Measurements from ENCODE around the gene MEGF6.
"Not testable (repeated sequence)": the region's sequence is repeated elsewhere in the genome, so short reads cannot be mapped to it uniquely, and the experiment has no call there.

Gene MEGF6

DNA sequence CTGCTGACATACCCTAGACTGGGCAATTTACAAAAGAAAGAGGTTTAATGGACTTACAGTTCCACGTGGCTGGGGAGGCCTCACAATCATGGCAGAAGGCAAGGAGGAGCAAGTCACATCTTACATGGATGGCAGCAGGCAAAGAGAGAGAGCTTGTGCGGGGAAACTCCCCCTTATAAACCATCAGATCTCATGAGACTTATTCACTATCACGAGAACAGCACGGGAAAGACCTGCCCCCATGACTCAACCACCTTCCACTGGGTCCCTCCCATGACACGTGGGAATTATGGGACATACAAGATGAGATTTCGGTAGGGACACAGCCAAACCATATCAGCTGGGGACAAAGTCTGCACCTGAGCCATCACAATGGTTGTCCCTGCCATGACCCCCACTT lies 35.8 kb downstream of the MEGF6 start:
- DNase-seq (ENCODE audit: low spot score) = not testable (repeated sequence)

DNA sequence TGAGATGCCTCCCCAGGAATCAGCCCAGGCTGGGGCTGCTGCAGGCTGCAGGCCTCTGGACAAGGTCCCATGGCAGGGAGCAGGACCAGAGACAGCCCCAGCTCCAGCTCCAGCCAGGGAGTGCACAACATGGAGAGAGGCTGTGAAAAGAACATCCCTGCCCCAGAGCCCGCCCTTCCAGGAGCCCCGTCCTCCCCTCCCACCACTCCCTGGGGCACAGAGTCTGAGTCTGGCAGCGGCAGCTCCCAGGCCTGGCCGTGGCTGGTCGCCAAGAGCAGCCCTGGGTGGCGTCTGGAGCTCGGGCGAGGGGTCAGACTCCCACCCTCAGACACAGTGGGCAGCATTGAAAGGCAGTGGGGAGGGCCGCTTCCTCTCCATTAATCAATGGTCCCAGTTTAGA lies 37.8 kb downstream of the MEGF6 start:
- no peak for DNase-seq (ENCODE audit: low spot score)

DNA sequence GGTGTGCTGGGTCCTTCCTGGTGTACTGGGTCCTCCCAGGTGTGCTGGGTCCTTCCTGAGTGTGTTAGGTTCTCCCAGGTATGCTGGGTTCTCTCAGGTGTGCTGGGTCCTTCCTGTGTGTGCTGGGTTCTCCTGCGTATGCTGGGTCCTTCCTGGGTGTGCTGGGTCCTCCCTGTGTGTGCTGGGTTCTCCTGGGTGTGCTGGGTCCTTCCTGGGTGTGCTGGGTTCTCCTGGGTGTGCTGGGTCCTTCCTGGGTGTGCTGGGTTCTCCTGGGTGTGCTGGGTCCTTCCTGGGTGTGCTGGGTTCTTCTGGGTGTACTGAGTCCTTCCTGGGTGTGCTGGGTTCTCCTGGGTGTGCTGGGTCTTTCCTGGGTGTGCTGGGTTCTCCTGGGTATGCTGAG lies 38.7 kb downstream of the MEGF6 start:
- DNase-seq (ENCODE audit: low spot score) = not testable (repeated sequence)

DNA sequence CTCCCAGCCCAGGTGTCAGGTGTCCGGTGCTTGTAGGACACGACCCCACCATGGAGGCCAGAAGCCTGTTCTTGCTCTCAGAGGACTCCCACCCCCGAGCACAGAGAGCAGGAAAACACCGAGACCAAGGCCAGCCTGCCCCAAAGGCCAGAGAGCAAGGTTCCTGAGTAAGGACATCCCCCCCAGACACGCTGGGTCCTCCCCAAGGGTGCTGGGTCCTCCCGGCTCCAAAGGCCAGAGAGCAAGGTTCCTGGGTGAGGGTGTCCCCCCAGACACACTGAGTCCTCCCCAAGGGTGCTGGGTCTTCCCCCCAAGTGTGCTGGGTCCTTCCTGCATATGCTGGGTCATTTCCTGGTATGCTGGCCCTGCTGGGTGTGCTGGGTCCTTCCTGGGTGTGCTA lies 40.0 kb downstream of the MEGF6 start:
- DNase-seq (ENCODE audit: low spot score) = no peak

DNA sequence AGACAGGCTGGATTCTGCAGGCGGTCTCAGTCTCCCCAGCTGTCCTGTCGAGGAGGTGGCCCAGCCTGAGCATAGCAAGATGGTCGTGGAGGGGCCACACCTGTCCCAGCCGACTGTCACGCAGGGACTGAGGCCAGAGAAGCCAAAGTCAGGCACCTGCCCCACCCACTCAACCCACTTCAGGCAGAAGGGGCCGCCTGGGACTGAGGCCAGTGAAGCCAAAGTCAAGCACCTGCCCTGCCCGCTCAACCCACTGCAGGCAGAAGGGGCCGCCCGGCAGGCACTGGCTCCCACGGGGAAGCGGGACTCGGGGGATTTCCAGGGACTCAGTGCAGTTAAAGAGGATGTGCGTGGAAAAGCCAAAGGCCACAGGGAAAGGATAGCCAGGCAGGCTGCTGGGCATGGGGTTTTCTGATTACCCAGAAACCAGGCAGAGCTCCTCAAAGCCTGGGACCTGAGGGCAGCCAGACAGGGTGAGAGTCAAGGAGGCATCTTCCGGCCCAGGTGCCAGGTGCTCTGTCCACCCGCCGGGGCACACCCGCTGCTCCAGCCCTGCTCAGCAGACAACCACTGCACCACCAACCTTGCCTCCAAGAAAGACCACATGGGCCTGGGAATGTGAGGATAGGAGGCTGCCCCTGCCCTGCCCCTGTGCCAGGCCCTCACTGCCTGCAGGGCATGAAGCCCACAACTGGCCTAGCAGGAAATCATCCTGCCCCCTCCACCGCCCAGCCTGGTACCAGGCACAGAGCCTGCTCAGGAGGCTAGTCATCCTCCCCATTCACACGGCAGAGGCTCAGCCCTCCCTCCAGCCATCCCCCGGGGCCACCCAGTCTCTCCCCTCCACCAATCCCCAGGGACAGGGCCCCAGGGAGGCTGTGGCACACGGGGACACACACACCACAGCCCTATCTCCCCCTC lies 41.0 kb downstream of the MEGF6 start:
- no peak for DNase-seq (ENCODE audit: low spot score)

DNA sequence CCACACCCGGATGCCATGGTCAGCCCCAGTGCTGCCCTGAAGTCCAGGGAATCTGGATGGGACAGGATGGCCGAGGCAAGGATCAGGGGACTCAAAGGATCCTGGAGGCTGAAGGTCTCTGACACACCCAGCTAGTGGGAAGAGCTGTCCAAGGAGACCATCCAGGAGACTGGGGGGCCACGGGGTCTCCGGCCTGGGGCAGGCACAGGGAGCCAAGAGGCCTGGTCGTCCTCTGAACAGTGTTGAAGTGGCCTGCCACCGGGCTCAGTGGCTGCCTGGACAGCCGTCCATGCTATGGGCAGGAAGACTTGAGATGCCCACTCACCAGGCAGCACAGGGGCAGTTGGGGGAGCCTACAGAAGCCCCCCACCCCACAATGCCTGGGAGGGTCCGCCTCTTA lies 41.9 kb downstream of the MEGF6 start:
- no peak for DNase-seq (ENCODE audit: low spot score)

DNA sequence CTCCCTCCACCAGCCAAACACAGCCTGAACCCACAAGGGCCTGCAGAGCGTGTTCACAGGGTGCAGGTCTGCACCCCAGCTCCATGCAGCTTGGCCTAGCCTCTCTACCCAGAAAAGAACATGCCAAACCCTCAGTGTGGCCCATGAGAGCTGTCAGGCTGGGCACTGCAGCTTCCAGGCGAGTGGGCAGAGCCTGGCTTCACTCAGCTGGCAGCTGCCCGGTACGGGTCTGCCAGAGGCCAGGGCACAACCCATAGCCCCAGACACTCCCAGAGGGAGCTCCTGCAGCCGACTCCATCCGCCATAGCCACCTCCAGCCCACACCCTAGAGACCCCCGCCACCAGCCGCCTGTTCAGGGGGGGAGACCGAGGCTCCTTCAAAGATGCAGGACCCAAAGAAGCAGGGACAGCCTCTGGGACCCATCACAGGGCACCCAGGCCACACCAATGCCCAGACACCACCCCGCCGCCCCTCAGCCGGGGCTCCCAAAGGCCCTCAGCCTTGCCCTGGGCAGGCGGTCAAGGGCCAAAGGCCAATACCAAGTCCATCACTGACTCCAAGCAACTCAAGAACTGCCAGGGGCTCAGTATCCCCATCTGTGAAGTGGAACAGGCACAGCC lies 42.4 kb downstream of the MEGF6 start:
- DNase-seq (ENCODE audit: low spot score) = no peak

DNA sequence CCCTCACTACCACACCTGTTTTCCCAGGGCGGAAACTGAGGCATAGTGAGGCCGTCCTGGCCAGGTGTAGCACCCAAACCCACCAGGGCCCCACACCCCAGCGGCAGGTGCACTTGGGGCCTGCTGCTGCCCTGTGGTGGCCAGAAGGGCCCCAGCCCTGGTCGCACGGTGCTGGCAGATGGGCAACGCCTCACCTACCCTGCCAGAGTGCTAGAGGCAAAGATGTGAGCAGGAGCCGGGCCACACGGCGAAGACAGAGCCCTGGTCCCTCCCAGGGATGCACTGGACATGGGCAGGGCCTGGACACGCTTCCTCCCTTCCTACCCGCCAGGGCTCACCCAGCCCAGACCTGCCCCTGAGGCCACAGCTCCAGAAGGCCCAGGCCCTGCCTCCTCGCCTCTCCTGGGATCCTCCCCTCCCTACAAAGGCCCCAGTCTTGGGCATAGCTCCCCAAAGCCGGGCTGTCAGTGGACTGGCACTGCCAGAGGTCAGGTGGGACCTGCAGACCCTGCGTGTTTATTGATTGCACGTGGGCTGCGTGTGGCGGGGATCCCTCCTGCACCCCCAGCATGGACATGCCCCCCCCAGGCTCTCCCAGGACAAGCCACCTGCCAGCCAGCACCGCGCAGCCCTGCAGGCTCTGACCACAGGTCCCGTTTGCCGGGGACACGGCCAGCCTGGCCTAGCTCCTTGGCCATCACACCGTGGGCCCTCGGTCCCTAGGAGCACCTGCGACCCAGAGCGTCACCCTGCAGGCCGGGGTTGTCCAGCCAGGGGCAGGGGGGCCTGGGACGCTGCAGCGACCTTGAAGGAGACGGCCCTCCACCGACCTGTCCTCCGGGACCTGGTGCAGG lies 44.1 kb downstream of the MEGF6 start:
- no peak for DNase-seq (ENCODE audit: low spot score)

DNA sequence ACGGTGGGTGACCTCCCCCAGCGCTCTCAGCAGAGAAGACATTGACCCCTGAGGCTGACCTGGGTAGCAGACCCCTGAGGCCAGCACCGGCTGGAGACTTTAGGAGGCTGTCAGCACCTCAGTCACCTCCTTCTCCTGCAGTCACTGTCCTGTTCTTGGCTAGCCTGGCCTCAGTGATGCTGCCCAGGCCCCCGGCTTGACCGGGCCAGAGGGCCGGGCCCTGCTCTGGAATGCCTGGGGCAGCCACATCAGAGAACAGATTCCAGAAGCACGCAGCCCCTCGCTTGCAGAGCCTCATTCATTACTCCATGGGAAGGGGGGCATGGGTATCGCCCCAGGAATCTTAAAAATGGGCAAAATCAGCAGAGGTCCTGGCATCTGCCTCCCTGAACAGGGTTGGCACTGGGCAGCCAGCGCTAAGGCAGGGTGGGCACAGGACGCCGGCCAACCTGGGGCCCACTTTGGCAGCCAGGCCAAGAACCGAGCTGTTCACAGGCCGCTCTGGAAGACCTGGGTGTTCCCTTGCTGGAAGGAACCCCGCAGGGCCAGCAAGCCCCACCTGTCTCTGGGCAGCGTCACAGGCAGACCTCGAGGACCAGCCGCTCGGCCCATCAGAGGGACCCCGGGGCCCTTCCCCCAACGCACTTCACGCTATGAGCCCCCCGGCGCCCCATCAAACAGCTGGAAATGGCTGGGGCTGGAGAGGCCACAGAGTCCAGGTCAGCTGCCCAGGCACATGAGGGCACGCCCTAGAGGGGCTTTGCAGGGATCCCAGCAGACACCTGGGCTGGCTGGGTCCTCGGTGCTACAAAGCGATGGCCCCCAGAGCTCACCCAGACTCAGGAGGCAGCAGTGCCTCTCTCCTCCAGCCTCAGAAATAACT lies 45.1 kb downstream of the MEGF6 start:
- DNase-seq (ENCODE audit: low spot score) = no peak

DNA sequence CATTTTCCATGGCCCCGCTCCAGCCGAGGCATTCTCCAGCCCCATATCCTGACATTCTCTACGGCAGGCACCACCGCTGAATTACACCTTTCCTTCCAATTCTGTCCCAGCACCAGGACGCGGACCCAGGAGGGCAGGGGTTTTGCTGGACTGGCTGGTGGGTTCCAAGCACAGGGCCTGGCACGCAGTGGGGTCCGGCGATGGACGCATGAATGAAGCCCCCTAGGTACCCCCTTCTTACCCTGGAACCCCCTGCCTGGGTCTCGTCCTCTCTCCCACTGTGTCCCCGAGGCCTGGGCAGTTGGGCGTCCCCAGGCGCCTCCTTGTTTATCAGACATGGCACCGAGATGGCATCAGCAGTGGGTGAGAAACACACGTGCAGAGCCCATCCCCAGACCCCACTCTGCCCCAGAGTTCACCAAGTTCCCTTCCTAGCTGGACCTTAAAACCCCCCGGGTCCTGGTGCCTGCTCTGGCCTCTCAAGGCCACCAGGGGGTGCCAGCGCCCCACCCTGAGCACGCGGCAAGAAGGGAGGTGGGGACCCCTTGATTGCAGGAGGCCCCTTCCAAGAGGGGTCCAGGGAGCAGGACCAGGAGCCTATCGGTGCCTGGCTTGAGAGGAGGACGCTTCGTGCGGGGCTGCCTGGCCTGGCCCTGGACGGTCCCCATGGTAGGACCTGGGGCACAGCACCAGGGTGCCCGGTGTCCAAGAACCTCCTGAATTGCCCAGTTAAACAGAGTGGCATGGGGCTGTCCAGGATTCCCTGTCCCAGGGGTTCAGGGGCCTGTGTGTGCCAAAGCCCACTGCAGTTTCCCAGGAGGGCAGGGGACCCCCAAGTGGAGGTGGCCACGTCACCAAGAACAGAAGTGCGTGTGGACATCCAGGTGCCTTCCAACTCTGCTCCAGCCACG lies 46.1 kb downstream of the MEGF6 start:
- no peak for DNase-seq (ENCODE audit: low spot score)

DNA sequence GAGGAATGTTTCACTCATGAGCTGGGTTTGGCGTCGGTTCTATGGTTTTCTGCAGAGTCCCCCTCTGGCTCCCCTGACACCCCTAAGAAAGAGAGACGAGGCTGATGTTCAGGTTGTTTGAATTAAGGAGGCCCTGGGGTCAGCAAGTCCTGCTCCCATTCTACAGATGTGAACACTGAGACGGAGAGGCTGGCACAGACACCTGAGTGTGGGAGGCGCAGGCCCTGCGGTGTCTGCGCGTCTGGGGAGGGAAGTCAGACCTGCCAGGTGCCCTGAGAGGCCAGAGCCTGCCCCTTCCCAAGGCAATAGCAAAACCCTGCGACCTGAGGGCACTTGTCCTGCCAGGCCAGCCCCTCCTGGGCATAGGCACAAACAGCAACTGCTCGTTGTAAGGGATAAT lies 47.7 kb downstream of the MEGF6 start:
- DNase-seq (ENCODE audit: low spot score) = no peak

DNA sequence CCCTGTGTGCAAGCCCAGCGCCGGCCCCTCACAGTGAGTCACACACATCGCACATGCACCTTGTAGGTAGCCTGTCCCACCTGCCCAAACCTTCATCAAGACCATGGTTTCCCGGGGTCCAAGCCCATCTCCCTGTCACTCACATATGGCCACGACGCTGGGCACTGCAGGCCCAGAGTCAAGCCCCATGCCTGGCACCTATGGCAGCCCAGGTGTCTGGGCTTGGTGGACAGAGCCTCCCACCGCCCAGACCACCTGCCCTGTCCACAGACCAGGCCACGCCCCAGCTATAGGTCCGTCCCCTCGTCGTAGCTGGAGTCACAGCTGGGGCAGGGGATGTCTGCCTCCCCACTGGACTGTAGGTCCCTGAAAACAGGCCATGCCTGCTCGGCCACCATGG lies 48.2 kb downstream of the MEGF6 start:
- no peak for DNase-seq (ENCODE audit: low spot score)

DNA sequence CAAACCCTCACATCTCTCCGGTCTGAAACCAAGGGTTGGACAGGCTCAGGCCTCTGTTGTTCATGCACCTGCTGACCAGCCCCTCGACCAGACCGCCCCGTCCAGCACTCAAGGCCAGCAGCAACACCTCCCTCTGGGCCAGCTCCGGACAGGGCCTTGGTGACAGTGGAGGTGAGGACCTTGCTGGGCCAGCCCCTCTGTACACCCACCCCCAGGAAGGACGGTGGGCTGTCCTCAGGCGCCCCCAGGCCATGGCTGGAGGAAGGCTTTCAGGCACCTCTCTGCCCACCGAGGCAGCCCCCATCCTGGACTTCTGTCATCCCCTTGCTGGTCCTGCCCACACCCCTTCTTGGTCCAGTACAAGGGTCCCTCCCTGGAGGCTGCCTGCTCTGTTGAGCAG lies 48.6 kb downstream of the MEGF6 start:
- no peak for DNase-seq (ENCODE audit: low spot score)

DNA sequence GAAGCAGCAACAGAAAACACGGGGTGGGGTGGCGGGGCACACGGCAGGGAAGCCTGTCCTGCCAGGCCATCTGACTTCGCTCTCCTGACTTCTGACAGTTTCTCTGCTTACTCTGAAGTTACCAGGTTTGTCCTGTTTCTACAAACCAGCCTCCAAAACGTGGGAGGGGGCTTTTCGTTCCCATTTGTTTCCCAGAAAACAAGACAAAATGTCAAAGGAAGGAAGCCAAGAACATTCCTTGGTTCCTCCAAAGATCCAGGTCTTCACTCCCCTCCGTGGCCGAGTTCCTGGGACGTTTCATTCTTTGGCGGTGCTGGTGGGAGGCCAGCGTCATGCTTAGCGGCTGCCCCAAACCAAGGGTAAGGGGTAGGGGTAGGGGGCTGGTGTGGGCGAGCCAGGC lies 49.6 kb downstream of the MEGF6 start:
- no peak for DNase-seq (ENCODE audit: low spot score)

DNA sequence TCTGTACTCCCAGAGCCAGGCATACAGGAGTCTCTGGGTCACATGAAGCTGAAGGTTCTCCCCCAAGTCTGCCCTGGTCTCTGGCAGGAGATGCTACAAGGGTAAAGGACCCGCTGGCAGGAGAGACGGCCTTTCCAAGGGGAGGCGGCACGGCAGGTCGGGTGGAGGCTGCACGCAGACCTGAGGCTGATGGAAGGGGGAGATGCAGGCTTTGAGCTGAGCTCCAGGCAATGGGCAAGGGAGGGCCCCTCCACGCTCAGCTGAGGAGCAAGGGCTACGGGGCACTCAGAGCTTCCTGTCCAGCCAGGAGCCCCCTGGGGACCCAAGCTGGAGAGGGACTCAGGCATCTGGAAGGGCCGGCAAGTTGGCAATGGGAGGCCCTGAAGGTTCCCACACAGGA lies 50.3 kb downstream of the MEGF6 start:
- no peak for DNase-seq (ENCODE audit: low spot score)

DNA sequence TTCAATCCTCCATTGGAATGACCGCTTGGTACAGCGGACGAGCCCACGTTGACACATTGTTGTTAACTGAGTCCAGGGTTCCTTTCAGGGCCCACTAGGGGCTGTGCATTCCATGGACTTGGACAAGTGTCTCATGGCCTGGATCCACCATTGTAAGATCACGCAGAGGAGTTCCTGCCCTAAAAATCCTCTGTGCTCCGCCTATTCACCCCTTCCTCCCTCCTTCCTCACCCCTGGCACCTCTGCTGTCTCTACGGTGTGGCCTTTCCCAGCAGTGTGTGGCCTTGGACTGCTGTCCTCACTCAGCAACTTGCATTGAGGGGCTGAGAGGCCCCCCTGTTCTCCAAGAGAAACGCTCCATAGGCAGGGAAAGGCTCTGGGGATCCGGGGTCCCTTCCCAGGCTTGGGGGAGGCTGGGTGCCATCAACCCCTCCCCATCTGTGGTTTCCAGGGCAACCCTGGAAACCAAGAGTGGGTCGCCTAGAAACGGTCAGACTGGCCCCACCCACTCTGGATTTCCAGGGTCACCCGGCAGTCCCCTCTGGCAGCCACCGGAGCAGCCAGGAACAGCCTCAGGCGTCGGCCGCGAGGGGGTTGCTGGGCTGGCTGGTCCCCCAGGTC lies 50.9 kb downstream of the MEGF6 start:
- no peak for DNase-seq (ENCODE audit: low spot score)

DNA sequence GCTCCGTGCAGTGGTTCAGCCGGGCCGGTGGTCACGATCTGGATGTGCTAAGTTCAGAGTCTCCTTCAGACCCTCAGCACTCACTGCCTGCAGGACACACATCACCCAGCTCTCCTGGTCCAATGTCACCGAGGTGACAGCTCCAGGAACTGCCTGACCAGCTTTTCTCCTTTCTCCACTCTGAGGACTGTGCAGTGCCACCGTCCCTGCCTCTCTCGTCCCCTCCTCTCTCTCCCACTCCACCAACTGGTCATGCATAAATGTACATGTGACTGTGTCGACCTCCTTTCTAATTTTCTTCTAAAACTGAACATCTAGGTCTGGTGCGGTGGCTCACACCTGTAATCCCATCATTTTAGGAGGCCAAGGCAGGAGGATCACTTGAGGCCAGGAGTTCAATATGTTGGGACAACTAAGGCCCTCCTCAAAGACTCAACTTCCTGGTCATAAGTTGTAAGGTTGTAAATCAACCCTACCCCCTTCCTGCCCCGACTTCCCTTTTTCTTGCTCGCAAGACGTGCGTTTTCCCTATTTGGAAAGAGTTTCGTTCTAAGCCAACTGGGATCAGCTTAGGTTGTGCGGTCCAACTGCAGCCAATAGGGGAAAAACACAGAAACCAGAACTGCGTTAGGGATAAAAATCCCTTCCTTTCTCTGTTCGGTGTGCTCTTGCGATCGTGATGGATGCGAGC lies 53.1 kb downstream of the MEGF6 start:
- DNase-seq (ENCODE audit: low spot score) = no peak

DNA sequence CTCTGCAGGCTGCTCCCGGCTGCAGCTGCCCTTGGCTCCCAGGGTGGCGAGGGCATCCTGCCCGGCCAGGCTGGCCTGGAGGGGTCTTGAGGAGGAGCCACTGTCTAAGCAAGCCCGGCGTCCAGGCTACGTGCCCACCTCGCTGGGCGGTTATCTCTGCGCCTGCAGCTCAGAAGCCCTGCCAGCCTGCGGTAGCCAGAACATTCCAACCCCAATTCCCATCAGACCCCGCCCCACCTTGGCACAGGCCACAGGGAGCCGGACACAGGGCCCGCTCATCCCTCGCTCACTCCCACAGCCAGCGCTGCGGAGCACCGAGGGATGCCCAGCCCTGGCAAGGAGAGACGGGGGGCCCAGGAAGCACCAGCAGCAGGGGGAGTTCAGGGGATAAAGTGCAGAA lies 53.9 kb downstream of the MEGF6 start:
- DNase-seq (ENCODE audit: low spot score) = no peak

DNA sequence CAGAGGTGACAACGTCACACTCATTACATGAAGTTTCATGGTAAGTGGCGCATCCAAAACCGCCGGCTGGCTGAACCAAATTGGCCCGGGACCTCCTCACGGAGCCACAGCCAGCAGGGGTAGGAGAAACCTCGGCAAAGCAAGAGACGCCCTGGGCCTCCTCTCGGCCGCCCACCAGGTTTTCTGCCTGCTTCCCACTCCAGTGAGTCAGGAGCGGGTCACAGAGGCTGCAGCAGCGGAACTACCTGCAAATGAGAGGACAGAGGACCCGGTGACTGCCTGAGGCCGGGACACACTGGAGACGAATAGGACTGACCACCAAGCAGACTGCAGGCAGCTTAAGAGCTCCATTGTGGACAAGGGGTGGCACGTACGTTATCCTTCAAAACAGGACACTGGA lies 55.0 kb downstream of the MEGF6 start:
- no peak for DNase-seq (ENCODE audit: low spot score)

Data from putamen (tissue), 1 donor.